B cell (primary cell): ENCODE data around the gene TTC23L. TPM values are rescaled to one million over a fixed set of nuclear protein-coding genes. Genes with fewer than 3 reads are reported as not detected.

Source experiments
- ATAC-seq: fragments of 200-7000 bp; cut with Tn5 transposase; one replicate; pipeline ENCODE4 v1.10.0; 2021; ENCODE audit warnings: low read depth, mild to moderate bottlenecking, moderate number of reproducible peaks, moderate library complexity
- CTCF ChIA-PET: fragments of 350-600 bp; sonication (Branson Sonifier 250); formaldehyde crosslinking; loops from one replicate; lab custom pipeline; 2021; ENCODE audit warnings: antibody characterized with exemption, inconsistent platforms; lab: Charles Lee
- POLR2A ChIA-PET: fragments of 350-600 bp; sonication (Branson Sonifier 250); formaldehyde crosslinking; loops from one replicate; lab custom pipeline; 2021; ENCODE audit warnings: antibody characterized with exemption; lab: Charles Lee
- DNase-seq: peaks from one replicate; pipeline ENCODE4 v3.0.0; 2013
- H2AFZ ChIP-seq: 2 replicates; pipeline ENCODE4 v1.6.1; 2012; ENCODE audit warnings: mild to moderate bottlenecking, low read depth, low read length; ENCODE audit not compliant: insufficient read depth, poor library complexity, severe bottlenecking
- H3K27ac ChIP-seq, 2 donors: 1 replicate in 1 of 2; 2 replicates in 1 of 2; pipeline ENCODE4 v1.5.1; 2012 to 2013; ENCODE audit warnings: low read length in 2 of 2, mild to moderate bottlenecking in 2 of 2, moderate library complexity in 1 of 2
- H3K27me3 ChIP-seq, 4 experiments: fragments of 200-600 bp in 1 of 4; sonication (generic) in 1 of 4; replicated peaks in 1 of 4; 1 replicate in 2 of 4; 2 replicates in 2 of 4; pipeline versions ENCODE4 v1.6.1 to v1.7.0; 2013 to 2016; ENCODE audit warnings: low read length in 3 of 4, mild to moderate bottlenecking in 2 of 4, mixed read lengths in 1 of 4, moderate library complexity in 1 of 4; ENCODE audit not compliant: insufficient read depth in 4 of 4, control insufficient read depth in 3 of 4; ENCODE audit errors: control extremely low read depth in 1 of 4
- H3K36me3 ChIP-seq, 2 experiments: replicated peaks in 1 of 2; 1 replicate in 1 of 2; 2 replicates in 1 of 2; pipeline versions ENCODE4 v1.6.1 to v1.7.1; 2013; ENCODE audit warnings: low read length in 1 of 2; ENCODE audit not compliant: insufficient read depth in 2 of 2, control insufficient read depth in 1 of 2; ENCODE audit errors: control extremely low read depth in 1 of 2, extremely low read depth in 1 of 2
- H3K4me1 ChIP-seq, 2 donors: fragments of 200-600 bp in 1 of 2; sonication (generic) in 1 of 2; 1 replicate in 1 of 2; 2 replicates in 1 of 2; pipeline versions ENCODE4 v1.5.1 to v1.6.1; 2013 to 2017; ENCODE audit warnings: low read length in 2 of 2; ENCODE audit not compliant: control insufficient read depth in 2 of 2, insufficient read depth in 2 of 2
- H3K4me2 ChIP-seq: replicated peaks from 2 replicates; pipeline ENCODE3; 2012; ENCODE audit warnings: mild to moderate bottlenecking, low read depth, low read length; ENCODE audit not compliant: poor library complexity, severe bottlenecking
- H3K4me3 ChIP-seq, 5 experiments: fragments of 200-600 bp in 1 of 5; sonication (generic) in 1 of 5; 1 replicate in 3 of 5; 2 replicates in 2 of 5; pipeline versions ENCODE4 v1.5.1 to v1.7.0; 2011 to 2016; ENCODE audit warnings: low read length in 4 of 5, mild to moderate bottlenecking in 4 of 5, low read depth in 2 of 5, control low read depth in 1 of 5, moderate library complexity in 1 of 5; ENCODE audit not compliant: insufficient read depth in 1 of 5; ENCODE audit errors: control extremely low read depth in 1 of 5, extremely low read depth in 1 of 5
- H3K79me2 ChIP-seq: fragments of 200-600 bp; sonication (generic); one replicate; pipeline ENCODE4 v1.6.0; 2016; ENCODE audit warnings: low read length; ENCODE audit not compliant: control insufficient read depth, insufficient read depth
- H3K9ac ChIP-seq: fragments of 200-600 bp; sonication (generic); 2 replicates; pipeline ENCODE4 v1.6.1; 2017; ENCODE audit warnings: mild to moderate bottlenecking, low read length, moderate library complexity
- H3K9me3 ChIP-seq, 3 donors: one replicate each; pipeline versions ENCODE4 v1.6.1 to v1.7.1; 2013; ENCODE audit warnings: low read length in 2 of 3; ENCODE audit not compliant: control insufficient read depth in 2 of 3, insufficient read depth in 1 of 3; ENCODE audit errors: control extremely low read depth in 1 of 3
- H4K20me1 ChIP-seq: 2 replicates; pipeline ENCODE4 v1.6.0; 2012; ENCODE audit warnings: mild to moderate bottlenecking, low read length; ENCODE audit not compliant: insufficient read depth, control insufficient read depth, poor library complexity, severe bottlenecking
- H3K27ac Mint-ChIP-seq: one replicate; pipeline ENCODE4 v1.8.0; 2021; ENCODE audit warnings: mixed read lengths
- H3K27me3 Mint-ChIP-seq: one replicate; pipeline ENCODE4 v1.8.0; 2021; ENCODE audit warnings: mixed read lengths
- H3K4me1 Mint-ChIP-seq: one replicate; pipeline ENCODE4 v1.8.0; 2021; ENCODE audit warnings: mixed read lengths
- H3K4me3 Mint-ChIP-seq: one replicate; pipeline ENCODE4 v1.8.0; 2021; ENCODE audit warnings: mixed read lengths
- H3K9me3 Mint-ChIP-seq: one replicate; pipeline ENCODE4 v1.8.0; 2022; ENCODE audit warnings: mixed read lengths; ENCODE audit not compliant: insufficient read depth
- EZH2 ChIP-seq: IDR thresholded peaks from 2 replicates; pipeline ENCODE4 v1.6.1; 2012; ENCODE audit warnings: borderline replicate concordance, low read depth, mild to moderate bottlenecking, moderate library complexity, low read length; ENCODE audit not compliant: insufficient read depth, poor library complexity, severe bottlenecking
- WGBS: methylation state at CpG from one replicate; pipeline ENCODE4 v1.1.5; 2013; ENCODE audit warnings: missing lambda C conversion rate; ENCODE audit not compliant: insufficient coverage; 5-methylcytosine and 5-hydroxymethylcytosine counted together
- intact Hi-C: fragments of 100-400 bp; cut with micrococcal nuclease; formaldehyde crosslinking; loops from one replicate; pipeline ENCODE4 v1.10.0; 2022
- polyA plus RNA-seq: library from polyadenylated mRNA; depleted of rRNA; stranded (reverse); fragments of >200 nt; gene quantifications from 2 replicates; pipeline ENCODE4 v1.2.3, GENCODE V29; 2012
- total RNA-seq, 2 donors: library from RNA; stranded (reverse); fragments of 120-200 nt in 1 of 2; gene quantifications; 1 replicate in 1 of 2; 2 replicates in 1 of 2; pipeline versions ENCODE4 v1.2.3 to v1.2.4, GENCODE V29; 2013 to 2022
- TF ChIP-seq, protein P1 (sequence below): fragments of 200-600 bp; IDR thresholded peaks from one replicate; pipeline ENCODE4 v1.8.0; 2022; ENCODE audit warnings: antibody characterized with exemption, mild to moderate bottlenecking

The TTC23L gene
- total and polyA plus RNA-seq, 2 donors (not counting 1 experiment from before 2014, with no cell fraction given) = 0.03 to 0.15 TPM

GRCh38 chr5:34930870-34931269 is 91.9 kb downstream of the TTC23L start:
- no peaks in the 10 kb centered on the region for H3K9me3 Mint-ChIP-seq
- ChIA-PET CTCF (interaction anchor here (1.2 kb wide), 2 partner anchors 11 to 16 kb away, joined by 3 read pairs; no protein-coding TSS in a partner anchor), POLR2A (interaction anchor here (2.5 kb wide), 1 partner anchor 15 kb away, joined by 54 read pairs; the partner anchor contains the start of genes BRIX1 and RAD1)
- H3K4me3 Mint-ChIP-seq = peak overlapping the region; percentile 96
- H3K27ac Mint-ChIP-seq = no peak overlapping the region
- no peak for ATAC-seq
- no peak for DNase-seq
- H3K9ac ChIP-seq = peak overlapping the region; percentile 90
- H3K9me3 ChIP-seq = no peaks in the 10 kb centered on the region
- H4K20me1 ChIP-seq = no peaks in the 10 kb centered on the region
- H3K4me2 ChIP-seq = peak overlapping the region; percentile 76
- peaks cover 28% of the 10 kb centered on the region for H3K4me1 Mint-ChIP-seq
- 91% methylated on average over 2 of the region's 4 CpGs for WGBS
- no peaks in the 10 kb centered on the region for H3K27me3 ChIP-seq
- H2AFZ ChIP-seq = no peak overlapping the region
- intact Hi-C loops = no loop called here
- H3K36me3 ChIP-seq = peaks cover 6 to 11% of the 10 kb centered on the region in 2 experiments
- TF ChIP-seq, protein P1, sequence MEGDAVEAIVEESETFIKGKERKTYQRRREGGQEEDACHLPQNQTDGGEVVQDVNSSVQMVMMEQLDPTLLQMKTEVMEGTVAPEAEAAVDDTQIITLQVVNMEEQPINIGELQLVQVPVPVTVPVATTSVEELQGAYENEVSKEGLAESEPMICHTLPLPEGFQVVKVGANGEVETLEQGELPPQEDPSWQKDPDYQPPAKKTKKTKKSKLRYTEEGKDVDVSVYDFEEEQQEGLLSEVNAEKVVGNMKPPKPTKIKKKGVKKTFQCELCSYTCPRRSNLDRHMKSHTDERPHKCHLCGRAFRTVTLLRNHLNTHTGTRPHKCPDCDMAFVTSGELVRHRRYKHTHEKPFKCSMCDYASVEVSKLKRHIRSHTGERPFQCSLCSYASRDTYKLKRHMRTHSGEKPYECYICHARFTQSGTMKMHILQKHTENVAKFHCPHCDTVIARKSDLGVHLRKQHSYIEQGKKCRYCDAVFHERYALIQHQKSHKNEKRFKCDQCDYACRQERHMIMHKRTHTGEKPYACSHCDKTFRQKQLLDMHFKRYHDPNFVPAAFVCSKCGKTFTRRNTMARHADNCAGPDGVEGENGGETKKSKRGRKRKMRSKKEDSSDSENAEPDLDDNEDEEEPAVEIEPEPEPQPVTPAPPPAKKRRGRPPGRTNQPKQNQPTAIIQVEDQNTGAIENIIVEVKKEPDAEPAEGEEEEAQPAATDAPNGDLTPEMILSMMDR = no peak
- no peak for TF ChIP-seq EZH2
- peaks cover 15 to 20% of the 10 kb centered on the region in 2 donors for H3K4me1 ChIP-seq
- H3K27me3 Mint-ChIP-seq = no peaks in the 10 kb centered on the region
- peak overlapping the region in 2 of 5 experiments; percentile 60 to 72 for H3K4me3 ChIP-seq
- H3K79me2 ChIP-seq = peaks cover 43% of the 10 kb centered on the region
- no peak overlapping the region for H3K27ac ChIP-seq

DNA sequence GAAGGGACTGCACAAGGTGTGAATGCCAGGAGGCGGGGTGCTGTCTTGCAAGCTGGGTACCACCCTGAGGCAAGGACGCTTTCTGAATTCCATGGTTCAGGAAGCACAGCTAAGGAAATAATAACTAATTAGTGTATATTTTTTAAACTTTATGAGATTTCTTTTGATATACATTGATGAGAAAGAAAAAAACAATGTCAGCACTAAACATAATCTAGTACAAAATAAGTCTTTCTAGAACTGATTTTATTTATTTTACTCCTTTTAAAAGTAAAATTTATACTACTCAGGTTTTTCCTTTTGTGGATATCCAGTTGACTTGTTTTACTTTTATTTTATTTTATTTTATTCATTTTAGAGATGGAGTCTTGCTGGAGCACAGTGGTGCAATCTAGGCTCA is 94.0 kb downstream of the TTC23L start:
- H3K9ac ChIP-seq = no peak overlapping the region
- Mint-ChIP-seq H3K27ac (no peak overlapping the region), H3K4me3 (no peak overlapping the region), H3K27me3 (no peaks in the 10 kb centered on the region), H3K4me1 (peaks cover 28% of the 10 kb centered on the region), H3K9me3 (no peaks in the 10 kb centered on the region)
- H3K36me3 ChIP-seq = peaks cover 6 to 30% of the 10 kb centered on the region in 2 experiments
- no CpG with 5 or more reads among the region's 2 CpGs for WGBS
- H3K4me3 ChIP-seq = no peak overlapping the region
- DNase-seq (no peak), ATAC-seq (no peak)
- H2AFZ ChIP-seq = no peak overlapping the region
- H3K9me3 ChIP-seq = no peaks in the 10 kb centered on the region
- H3K27ac ChIP-seq = no peak overlapping the region
- ChIA-PET CTCF (no interaction called here), POLR2A (no interaction called here)
- H3K4me1 ChIP-seq = peaks cover 15 to 20% of the 10 kb centered on the region in 2 donors
- H3K79me2 ChIP-seq = peaks cover 43% of the 10 kb centered on the region
- H3K27me3 ChIP-seq = no peaks in the 10 kb centered on the region
- intact Hi-C loops = no loop called here
- TF ChIP-seq, protein P1 = no peak
- TF ChIP-seq EZH2 = no peak
- H3K4me2 ChIP-seq = no peak overlapping the region
- H4K20me1 ChIP-seq = no peaks in the 10 kb centered on the region
